ENCODE results near the gene SH3GL3.
A peak's percentile ranks its signal among the peaks of the same experiment; 100 is the strongest.

Gene SH3GL3

GRCh38 chr15:83503595-83504364 lies 56.6 kb downstream of the SH3GL3 start:
- no peak for DNase-seq

- DNase-seq: peak in 1 of 51 donors; percentile 12
Observed at GRCh38 chr15:83504365-83504764, 57.2 kb downstream of the SH3GL3 start.

GRCh38 chr15:83510001-83510400 lies 62.9 kb downstream of the SH3GL3 start:
- peak in 1 of 51 donors; percentile 64 for DNase-seq

- DNase-seq: peak in 1 of 51 donors; percentile 11
Observed at GRCh38 chr15:83512459-83512858, 65.3 kb downstream of the SH3GL3 start.

GRCh38 chr15:83514584-83514983 lies 67.4 kb downstream of the SH3GL3 start:
- DNase-seq: no peak

GRCh38 chr15:83515164-83515563 lies 68.0 kb downstream of the SH3GL3 start:
- DNase-seq: no peak

GRCh38 chr15:83516935-83517334 lies 69.8 kb downstream of the SH3GL3 start:
- no peak for DNase-seq

GRCh38 chr15:83526319-83526718 lies 79.2 kb downstream of the SH3GL3 start:
- no peak for DNase-seq

GRCh38 chr15:83533410-83533962 lies 86.3 kb downstream of the SH3GL3 start:
- DNase-seq: no peak

- no peak for DNase-seq
Observed at GRCh38 chr15:83537606-83538005, 90.5 kb downstream of the SH3GL3 start.

- DNase-seq: no peak
Observed at GRCh38 chr15:83538682-83539081, 91.5 kb downstream of the SH3GL3 start.

GRCh38 chr15:83545804-83546511 lies 98.8 kb downstream of the SH3GL3 start:
- no peak for DNase-seq

- no peak for DNase-seq
Observed at GRCh38 chr15:83546512-83546888, 99.4 kb downstream of the SH3GL3 start.

GRCh38 chr15:83547168-83547567 lies 100.0 kb downstream of the SH3GL3 start:
- no peak for DNase-seq

- DNase-seq: no peak
Observed at GRCh38 chr15:83549623-83550022, 102.5 kb downstream of the SH3GL3 start.

GRCh38 chr15:83554558-83554957 lies 107.4 kb downstream of the SH3GL3 start:
- DNase-seq: no peak

- no peak for DNase-seq
Observed at GRCh38 chr15:83555383-83555782, 108.2 kb downstream of the SH3GL3 start.

- DNase-seq: no peak
Observed at GRCh38 chr15:83556068-83556467, 108.9 kb downstream of the SH3GL3 start.

GRCh38 chr15:83556754-83557153 lies 109.6 kb downstream of the SH3GL3 start:
- no peak for DNase-seq

- no peak for DNase-seq
Observed at GRCh38 chr15:83558146-83558545, 111.0 kb downstream of the SH3GL3 start.

GRCh38 chr15:83559310-83559966 lies 112.3 kb downstream of the SH3GL3 start:
- DNase-seq: peak in 34 of 51 donors; percentile 9 to 84 (median 42)

GRCh38 chr15:83561661-83562060 lies 114.5 kb downstream of the SH3GL3 start:
- DNase-seq: no peak

Measured in hypothalamus (tissue), 51 donors.